Lower lobe of right lung (tissue), 2 donors: ENCODE data around the gene FN3KRP. TPM values are rescaled to one million over a fixed set of nuclear protein-coding genes. Genes with fewer than 3 reads are reported as not detected.

ENCODE experiments used
- ATAC-seq, 2 donors: fragments of 200-7000 bp; cut with Tn5 transposase; one replicate each; pipeline ENCODE4 v1.9.1; 2020 to 2022; ENCODE audit warnings: mild to moderate bottlenecking in 2 of 2, moderate library complexity in 2 of 2
- DNase-seq: peaks from one replicate; pipeline ENCODE4 v3.0.0-alpha.2; 2020
- H3K27ac ChIP-seq: fragments of 200-600 bp; one replicate; pipeline ENCODE4 v1.8.0; 2022
- H3K27me3 ChIP-seq: fragments of 200-600 bp; one replicate; pipeline ENCODE4 v1.8.0; 2022; ENCODE audit warnings: low read depth
- H3K36me3 ChIP-seq: fragments of 200-600 bp; one replicate; pipeline ENCODE4 v1.8.0; 2022; ENCODE audit warnings: mild to moderate bottlenecking
- H3K4me1 ChIP-seq: fragments of 200-600 bp; one replicate; pipeline ENCODE4 v1.8.0; 2022
- H3K4me3 ChIP-seq: fragments of 200-600 bp; one replicate; pipeline ENCODE4 v1.8.0; 2022; ENCODE audit warnings: mild to moderate bottlenecking
- H3K9me3 ChIP-seq: fragments of 200-600 bp; one replicate; pipeline ENCODE4 v1.8.0; 2022
- intact Hi-C: fragments of 100-400 bp; cut with DNase I; formaldehyde crosslinking; loops from one replicate; pipeline ENCODE4 v1.11.0; 2022
- total RNA-seq: library from RNA; stranded (reverse); fragmentation: NEBNext Ultra II Directional; extraction: Animal tissue kit (Norgen Biotek cat#: 25700); gene quantifications from one replicate; pipeline ENCODE4 v1.2.1, GENCODE V29; 2021
- TF ChIP-seq, protein P1 (sequence below): fragments of 200-600 bp; IDR thresholded peaks from one replicate; pipeline ENCODE4 v1.8.0; 2022; ENCODE audit warnings: antibody characterized with exemption, mild to moderate bottlenecking
- donor health status: DM: no; HTN: yes; CAD: no; lungs with severe emphysema.

Gene FN3KRP
- total RNA-seq, 1 donor from 2014 or later, result 28.1 TPM

DNA sequence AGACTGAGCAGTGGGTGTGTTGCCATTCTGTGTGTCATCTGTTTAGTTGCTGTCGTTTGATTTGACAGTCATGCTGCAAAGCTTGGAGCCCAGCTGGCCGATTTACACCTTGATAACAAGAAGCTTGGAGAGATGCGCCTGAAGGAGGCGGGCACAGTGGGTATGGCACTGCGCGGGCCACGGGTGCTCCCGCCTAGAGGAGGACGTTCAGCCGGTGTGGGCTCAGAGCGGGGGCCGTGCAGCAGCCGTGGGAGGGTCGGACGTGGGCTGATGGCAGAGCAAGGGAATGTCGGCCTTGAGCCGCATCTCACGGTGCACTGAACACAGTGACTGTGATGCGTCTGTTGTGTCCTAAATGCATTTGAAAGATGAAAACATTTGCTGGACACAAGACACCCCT lies 3.7 kb downstream of the FN3KRP start:
- Histone ChIP-seq H3K27ac (no peak overlapping the region), H3K36me3 (peaks cover 52% of the 10 kb centered on the region), H3K9me3 (no peaks in the 10 kb centered on the region), H3K27me3 (no peaks in the 10 kb centered on the region), H3K4me3 (no peak overlapping the region), H3K4me1 (peaks cover 14% of the 10 kb centered on the region)
- intact Hi-C loops, result no loop called here
- TF ChIP-seq, protein P1, sequence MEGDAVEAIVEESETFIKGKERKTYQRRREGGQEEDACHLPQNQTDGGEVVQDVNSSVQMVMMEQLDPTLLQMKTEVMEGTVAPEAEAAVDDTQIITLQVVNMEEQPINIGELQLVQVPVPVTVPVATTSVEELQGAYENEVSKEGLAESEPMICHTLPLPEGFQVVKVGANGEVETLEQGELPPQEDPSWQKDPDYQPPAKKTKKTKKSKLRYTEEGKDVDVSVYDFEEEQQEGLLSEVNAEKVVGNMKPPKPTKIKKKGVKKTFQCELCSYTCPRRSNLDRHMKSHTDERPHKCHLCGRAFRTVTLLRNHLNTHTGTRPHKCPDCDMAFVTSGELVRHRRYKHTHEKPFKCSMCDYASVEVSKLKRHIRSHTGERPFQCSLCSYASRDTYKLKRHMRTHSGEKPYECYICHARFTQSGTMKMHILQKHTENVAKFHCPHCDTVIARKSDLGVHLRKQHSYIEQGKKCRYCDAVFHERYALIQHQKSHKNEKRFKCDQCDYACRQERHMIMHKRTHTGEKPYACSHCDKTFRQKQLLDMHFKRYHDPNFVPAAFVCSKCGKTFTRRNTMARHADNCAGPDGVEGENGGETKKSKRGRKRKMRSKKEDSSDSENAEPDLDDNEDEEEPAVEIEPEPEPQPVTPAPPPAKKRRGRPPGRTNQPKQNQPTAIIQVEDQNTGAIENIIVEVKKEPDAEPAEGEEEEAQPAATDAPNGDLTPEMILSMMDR, result no peak
- ATAC-seq (no peak), DNase-seq (no peak)

DNA sequence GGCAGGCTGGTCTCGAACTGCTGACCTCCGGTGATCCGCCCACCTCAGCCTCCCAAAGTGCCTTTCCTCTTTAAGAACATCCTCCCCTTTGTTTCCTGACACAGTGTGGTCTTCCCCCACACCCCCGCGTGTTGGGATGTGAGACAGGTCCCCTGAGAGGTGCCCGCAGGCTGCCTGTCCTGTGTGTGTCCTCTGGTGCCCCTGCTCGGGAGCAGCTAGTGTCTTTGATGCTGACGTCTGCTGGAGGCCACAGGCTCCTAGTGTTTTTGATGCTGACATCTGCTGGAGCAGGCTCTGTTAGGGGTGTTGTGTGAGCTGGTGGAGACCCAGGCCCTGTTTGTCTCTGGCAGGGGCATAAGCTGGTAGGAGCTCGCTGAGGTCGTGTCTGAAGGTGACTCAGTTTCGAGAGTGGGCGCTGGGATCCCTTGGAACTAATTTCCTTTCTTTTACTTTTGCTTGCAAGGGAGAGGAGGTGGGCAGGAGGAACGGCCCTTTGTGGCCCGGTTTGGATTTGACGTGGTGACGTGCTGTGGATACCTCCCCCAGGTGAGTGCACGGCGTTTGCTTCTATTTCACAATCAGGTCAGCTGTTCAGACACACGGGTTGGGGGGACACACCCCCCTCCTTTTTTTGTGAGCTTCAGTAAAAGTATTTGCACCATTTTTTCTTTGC lies 6.0 kb downstream of the FN3KRP start:
- peaks cover 70% of the 10 kb centered on the region for H3K36me3 ChIP-seq
- TF ChIP-seq, protein P1, result no peak
- peaks cover 5% of the 10 kb centered on the region for H3K4me1 ChIP-seq
- H3K9me3 ChIP-seq, result no peaks in the 10 kb centered on the region
- no peak overlapping the region for H3K27ac ChIP-seq
- H3K4me3 ChIP-seq, result no peak overlapping the region
- DNase-seq (no peak), ATAC-seq (no peak)
- intact Hi-C loops, result no loop called here
- H3K27me3 ChIP-seq, result no peaks in the 10 kb centered on the region

DNA sequence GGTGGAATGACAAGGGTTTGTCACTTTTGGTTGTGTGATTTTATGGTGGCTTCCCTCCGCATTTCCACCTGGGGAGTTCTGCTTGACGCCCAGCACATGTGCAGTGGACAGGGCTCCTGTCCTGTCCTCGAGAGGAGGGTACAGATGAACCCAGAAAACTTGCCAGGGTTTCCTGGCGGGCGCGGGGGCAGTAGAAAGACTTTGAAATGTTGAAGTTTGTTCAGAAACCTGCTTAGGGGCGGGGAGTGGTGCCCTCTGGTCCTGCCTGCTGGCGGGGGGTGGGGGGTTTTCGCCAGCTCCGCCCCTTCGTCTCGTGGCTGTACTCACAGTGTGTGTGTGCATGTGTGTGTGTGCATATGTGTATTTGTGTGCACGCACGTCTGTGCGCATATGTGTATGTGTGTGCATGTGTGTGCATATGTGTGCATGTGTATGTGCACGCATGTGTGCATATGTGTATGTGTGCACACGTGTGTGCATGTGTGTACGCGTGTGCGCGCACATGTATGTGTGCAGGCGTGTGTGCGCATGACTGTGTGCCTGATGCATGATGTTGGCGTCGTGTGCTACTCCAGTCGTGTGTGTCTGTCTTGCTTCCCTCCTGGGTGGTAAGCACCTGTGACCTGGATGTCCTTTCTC lies 6.8 kb downstream of the FN3KRP start:
- H3K4me3 ChIP-seq, result no peak overlapping the region
- no peaks in the 10 kb centered on the region for H3K9me3 ChIP-seq
- no peaks in the 10 kb centered on the region for H3K27me3 ChIP-seq
- TF ChIP-seq, protein P1, result no peak
- intact Hi-C loops, result no loop called here
- H3K36me3 ChIP-seq, result peaks cover 78% of the 10 kb centered on the region
- ATAC-seq (no peak), DNase-seq (no peak)
- H3K27ac ChIP-seq, result no peak overlapping the region
- H3K4me1 ChIP-seq, result no peaks in the 10 kb centered on the region

DNA sequence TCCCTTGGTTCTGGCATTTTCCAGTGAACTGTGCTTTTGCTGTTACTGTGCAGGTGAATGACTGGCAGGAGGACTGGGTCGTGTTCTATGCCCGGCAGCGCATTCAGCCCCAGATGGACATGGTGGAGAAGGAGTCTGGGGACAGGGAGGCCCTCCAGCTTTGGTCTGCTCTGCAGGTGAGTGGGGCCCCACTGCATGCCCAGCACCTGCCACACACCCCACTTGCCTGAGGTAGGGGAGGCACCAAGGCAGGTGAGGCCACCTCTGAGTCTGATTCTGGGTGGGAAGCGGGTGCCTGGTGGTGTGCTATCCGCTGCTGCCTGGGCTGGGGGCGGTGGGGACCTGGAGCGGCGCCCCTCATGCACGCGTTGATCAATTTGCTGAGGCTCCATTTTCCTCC lies 9.9 kb downstream of the FN3KRP start:
- Histone ChIP-seq H3K27me3 (no peaks in the 10 kb centered on the region), H3K4me1 (no peaks in the 10 kb centered on the region), H3K27ac (no peak overlapping the region), H3K9me3 (no peaks in the 10 kb centered on the region), H3K4me3 (no peak overlapping the region), H3K36me3 (peaks cover 65% of the 10 kb centered on the region)
- intact Hi-C loops, result no loop called here
- DNase-seq (no peak), ATAC-seq (no peak)
- TF ChIP-seq, protein P1, result no peak

DNA sequence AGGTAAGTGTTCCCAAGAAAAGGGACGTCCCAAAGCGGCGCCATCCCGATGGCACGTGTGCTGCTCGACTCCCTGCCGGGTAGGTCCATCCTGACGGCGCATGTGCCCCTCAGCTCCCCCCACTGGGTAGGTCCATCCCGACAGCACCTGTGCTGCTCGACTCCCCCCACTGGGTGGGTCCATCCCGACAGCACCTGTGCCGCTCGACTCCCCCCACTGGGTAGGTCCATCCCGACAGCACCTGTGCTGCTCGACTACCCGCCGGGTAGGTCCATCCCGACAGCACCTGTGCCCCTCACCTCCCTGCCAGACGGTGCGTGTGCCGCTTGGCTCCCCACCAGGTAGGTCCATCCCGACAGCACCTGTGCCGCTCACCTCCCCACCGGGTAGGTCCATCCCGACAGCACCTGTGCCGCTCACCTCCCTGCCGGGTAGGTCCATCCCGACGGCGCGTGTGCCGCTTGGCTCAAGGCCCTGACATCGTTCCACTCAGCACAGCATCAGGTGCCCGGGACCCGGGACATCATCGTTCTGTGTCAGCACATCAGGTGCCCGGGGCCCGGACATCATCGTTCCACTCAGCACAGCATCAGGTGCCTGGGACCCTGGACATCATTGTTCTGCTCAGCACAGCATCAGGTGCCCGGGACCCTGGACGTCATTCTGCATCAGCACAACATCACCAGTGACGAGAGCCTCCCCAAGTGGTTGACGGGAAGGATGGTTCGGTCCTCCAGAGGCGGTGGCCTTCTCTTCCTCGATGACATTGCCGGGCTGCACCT lies 13.2 kb downstream of the FN3KRP start:
- DNase-seq, result no peak
- TF ChIP-seq, protein P1, result no peak
- no peak overlapping the region for H3K4me3 ChIP-seq
- no peak overlapping the region for H3K27ac ChIP-seq
- H3K36me3 ChIP-seq, result peaks cover 40% of the 10 kb centered on the region
- intact Hi-C loops, result no loop called here
- ATAC-seq, result peak in 1 of 2 donors; percentile 23
- H3K27me3 ChIP-seq, result no peaks in the 10 kb centered on the region
- H3K4me1 ChIP-seq, result peaks cover under 1% of the 10 kb centered on the region
- H3K9me3 ChIP-seq, result no peaks in the 10 kb centered on the region
